ENCODE measurements around the gene SDHAF2. TPM values are rescaled to one million over a fixed set of nuclear protein-coding genes. Genes with fewer than 3 reads are reported as not detected.

The SDHAF2 gene
- total RNA-seq, 4 donors from 2014 or later, result 36.6 to 53.0 (median 48.4) TPM

DNA sequence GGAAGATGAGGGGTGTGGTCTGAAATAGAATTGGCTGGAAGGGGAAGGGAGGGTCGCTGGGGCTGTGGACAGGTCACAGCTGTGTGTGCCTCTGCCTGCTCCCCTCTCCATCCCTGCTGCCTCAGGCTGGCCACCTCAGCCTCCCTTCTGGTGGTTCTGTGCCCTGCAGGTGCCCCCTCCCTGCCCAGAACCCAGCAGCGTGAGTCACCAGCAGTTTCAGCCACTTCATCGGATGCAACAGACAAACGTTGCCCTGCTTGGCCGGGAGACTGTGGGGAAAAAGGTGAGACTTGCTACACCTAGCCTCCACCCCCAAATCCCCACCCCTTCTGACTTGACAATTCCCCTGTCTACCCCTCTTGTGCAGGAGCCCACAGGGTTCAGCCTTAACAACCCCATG is 56.9 kb downstream of the SDHAF2 start:
- H3K27me3 ChIP-seq, result no peaks in the 10 kb centered on the region
- H3K4me3 ChIP-seq, result no peak overlapping the region
- no peaks in the 10 kb centered on the region for H3K36me3 ChIP-seq
- no peak for DNase-seq (ENCODE audit: low spot score in 2 of 2)
- no peaks in the 10 kb centered on the region for H3K9me3 ChIP-seq
- no peak overlapping the region for H3K27ac ChIP-seq
- WGBS, result 81% methylated on average over 5 of the region's 5 CpGs
- H3K4me1 ChIP-seq, result peaks cover 18% of the 10 kb centered on the region
- no peak for TF ChIP-seq POLR2A (IDR thresholded peaks at IDR 0.05)

DNA sequence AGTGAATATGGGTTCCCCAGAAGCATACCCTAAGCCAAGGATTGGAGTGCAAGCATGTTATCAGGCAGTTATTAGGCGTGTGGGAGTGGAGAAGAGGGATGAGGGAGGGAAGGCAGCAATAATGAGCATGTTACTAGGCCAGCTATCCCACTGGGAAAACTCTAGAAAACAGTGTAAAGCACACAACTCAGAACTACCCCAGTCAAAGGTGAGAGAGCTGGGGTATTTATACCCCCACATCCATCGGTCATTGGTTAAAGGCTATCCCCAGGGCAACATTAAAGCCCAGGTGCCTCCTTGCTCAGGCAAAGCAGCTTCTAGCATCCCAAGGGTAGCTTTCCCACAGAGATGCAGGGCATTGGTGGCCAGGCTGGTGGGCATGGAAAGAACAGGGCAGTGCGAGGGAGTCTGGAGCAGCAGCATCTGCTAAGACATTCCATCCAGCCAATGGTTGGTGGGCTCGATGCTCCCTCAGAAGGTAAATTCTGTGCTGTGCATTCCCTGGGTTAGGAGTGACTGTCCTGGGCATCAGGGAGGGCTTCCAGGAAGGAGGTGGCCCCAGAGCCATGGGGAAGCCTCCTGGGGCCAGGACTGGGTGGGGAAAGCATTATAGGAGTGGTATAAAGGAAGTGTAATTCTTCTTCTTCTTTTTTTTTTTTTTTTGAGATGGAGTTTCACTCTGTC is 57.6 kb downstream of the SDHAF2 start:
- Histone ChIP-seq H3K36me3 (no peaks in the 10 kb centered on the region), H3K27me3 (no peaks in the 10 kb centered on the region), H3K4me3 (no peak overlapping the region), H3K4me1 (peaks cover 18% of the 10 kb centered on the region), H3K9me3 (no peaks in the 10 kb centered on the region), H3K27ac (no peak overlapping the region)
- TF ChIP-seq POLR2A (IDR thresholded peaks at IDR 0.05) (no peak), EP300 (IDR thresholded peaks at IDR 0.05) (no peak), POLR2AphosphoS5 (IDR thresholded peaks at IDR 0.05) (no peak)
- TF ChIP-seq, protein P1, sequence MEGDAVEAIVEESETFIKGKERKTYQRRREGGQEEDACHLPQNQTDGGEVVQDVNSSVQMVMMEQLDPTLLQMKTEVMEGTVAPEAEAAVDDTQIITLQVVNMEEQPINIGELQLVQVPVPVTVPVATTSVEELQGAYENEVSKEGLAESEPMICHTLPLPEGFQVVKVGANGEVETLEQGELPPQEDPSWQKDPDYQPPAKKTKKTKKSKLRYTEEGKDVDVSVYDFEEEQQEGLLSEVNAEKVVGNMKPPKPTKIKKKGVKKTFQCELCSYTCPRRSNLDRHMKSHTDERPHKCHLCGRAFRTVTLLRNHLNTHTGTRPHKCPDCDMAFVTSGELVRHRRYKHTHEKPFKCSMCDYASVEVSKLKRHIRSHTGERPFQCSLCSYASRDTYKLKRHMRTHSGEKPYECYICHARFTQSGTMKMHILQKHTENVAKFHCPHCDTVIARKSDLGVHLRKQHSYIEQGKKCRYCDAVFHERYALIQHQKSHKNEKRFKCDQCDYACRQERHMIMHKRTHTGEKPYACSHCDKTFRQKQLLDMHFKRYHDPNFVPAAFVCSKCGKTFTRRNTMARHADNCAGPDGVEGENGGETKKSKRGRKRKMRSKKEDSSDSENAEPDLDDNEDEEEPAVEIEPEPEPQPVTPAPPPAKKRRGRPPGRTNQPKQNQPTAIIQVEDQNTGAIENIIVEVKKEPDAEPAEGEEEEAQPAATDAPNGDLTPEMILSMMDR (IDR thresholded peaks at IDR 0.05), result no peak
- no peak for DNase-seq (ENCODE audit: low spot score in 2 of 2)
- 99% methylated on average over 4 of the region's 4 CpGs for WGBS

DNA sequence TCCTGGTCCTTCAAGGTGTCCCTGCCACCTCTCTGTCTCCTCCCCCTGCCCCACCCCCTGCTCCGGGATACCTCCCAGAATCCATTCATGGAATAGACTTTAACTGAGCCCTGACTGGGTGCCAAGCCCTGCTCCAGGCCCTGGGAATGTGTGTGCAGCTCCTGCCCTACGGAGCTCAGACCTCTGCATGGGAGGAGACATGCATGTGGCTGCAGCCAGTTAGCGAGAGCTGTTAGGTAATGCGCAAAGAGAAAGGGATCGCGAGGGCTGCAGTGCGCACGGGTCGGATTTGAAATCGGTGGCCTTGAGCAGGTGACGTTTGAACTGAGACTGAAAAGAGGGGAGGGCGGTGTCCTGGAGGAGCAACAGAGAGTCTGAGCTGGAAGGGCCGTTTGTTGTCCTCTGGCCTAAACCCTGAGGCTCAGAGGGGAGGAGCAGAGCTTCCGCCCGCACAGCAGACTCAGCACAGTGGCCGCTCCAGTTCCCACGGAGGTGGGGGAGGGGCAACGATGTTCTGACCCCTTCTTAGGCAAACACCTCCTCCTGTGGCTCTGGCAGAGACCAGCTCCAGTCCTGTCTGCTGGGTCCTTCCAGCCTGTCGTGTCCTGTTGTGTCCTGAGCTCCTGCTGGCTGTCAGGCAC is 58.8 kb downstream of the SDHAF2 start:
- Histone ChIP-seq H3K9me3 (no peaks in the 10 kb centered on the region), H3K4me1 (peaks cover 18% of the 10 kb centered on the region), H3K36me3 (no peaks in the 10 kb centered on the region), H3K4me3 (peak overlapping the region; percentile 10), H3K27ac (peak overlapping the region; percentile 24), H3K27me3 (no peaks in the 10 kb centered on the region)
- TF ChIP-seq POLR2A (IDR thresholded peaks at IDR 0.05) (no peak), EP300 (IDR thresholded peaks at IDR 0.05) (no peak), POLR2AphosphoS5 (IDR thresholded peaks at IDR 0.05) (no peak)
- TF ChIP-seq, protein P1 (IDR thresholded peaks at IDR 0.05), result no peak
- no peak for DNase-seq (ENCODE audit: low spot score in 2 of 2)
- WGBS, result 29% methylated on average over 19 of the region's 19 CpGs

DNA sequence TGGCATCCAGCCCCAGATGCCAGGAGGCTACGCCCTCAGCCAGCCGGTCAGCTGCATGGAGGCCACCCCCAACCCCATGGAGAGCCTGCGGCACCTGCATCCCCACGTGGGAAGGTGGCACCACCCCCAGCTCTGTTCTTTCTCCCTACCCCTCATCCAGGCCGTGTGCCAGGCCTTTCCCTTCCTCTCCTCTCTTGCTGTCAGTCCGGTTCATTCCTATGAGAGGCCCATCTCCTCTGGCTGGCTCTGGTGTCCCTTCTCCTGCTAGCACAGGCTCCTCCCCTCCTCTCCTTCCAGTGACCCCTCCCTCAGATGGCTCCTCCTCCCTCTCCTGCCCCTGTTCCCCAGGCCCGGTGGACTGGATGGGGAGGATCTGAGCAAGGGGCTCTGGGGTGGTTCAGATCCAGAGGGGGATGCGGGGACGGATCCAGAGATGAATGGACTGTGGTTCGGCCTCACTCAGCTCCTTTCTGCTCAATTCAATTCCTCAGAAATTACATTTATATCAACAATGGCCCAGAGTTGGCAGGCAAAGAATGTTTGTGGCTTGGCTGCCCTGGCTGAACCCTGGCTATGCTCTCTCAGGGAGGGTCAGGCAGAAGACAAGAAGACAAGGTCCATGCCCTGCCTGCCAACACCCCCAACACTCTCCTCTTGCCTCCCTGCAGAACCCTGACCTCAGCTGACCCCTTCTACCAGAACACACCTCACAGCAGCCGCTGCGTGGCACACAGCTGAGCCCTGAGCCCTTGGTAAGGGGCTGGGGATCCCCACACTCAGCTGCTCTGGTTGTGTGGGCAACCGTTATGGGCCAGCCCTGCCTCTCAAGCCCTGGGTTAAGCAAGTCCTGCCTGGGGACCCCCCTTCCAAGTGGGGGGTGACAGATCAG is 60.2 kb downstream of the SDHAF2 start:
- H3K36me3 ChIP-seq, result no peaks in the 10 kb centered on the region
- H3K4me3 ChIP-seq, result no peak overlapping the region
- no peaks in the 10 kb centered on the region for H3K27me3 ChIP-seq
- no peaks in the 10 kb centered on the region for H3K9me3 ChIP-seq
- H3K4me1 ChIP-seq, result peaks cover 18% of the 10 kb centered on the region
- TF ChIP-seq, protein P1 (IDR thresholded peaks at IDR 0.05), result no peak
- TF ChIP-seq POLR2A (IDR thresholded peaks at IDR 0.05) (no peak), POLR2AphosphoS5 (IDR thresholded peaks at IDR 0.05) (no peak), EP300 (IDR thresholded peaks at IDR 0.05) (no peak)
- 61% methylated on average over 8 of the region's 13 CpGs for WGBS
- no peak overlapping the region for H3K27ac ChIP-seq
- no peak for DNase-seq (ENCODE audit: low spot score in 2 of 2)

DNA sequence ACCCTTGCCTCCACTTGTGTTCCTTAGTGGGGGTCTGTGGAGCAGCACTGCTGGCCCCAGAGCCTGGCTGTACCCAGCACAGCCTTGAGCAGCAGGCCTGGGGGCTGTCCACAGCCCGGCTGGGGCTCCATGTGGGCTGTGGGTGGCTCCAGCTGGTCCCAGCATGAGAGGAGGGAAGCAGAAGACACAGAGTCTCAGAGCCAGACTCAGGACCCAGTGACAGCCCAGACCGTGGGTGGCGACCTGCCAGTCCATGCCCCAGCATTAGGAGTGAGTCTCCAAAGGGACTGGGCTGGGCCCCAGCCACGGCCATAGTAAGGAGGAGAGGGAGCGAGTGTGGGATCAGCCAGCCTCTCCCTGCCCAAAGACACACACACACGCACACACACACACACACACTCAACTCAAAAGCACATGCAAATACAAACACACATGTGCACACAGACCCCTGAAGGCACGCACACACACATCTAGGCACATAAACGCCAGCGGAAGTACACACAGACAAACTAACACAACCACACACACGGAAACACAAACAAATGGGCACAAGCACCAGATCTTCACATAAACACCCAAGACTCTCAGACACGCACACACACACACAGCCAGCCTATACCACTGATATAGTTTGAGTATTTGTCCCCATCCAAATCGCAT is 61.9 kb downstream of the SDHAF2 start:
- H3K9me3 ChIP-seq, result no peaks in the 10 kb centered on the region
- H3K4me1 ChIP-seq, result peaks cover 18% of the 10 kb centered on the region
- TF ChIP-seq POLR2A (IDR thresholded peaks at IDR 0.05), result no peak
- no peak for TF ChIP-seq EP300 (IDR thresholded peaks at IDR 0.05)
- TF ChIP-seq POLR2AphosphoS5 (IDR thresholded peaks at IDR 0.05), result no peak
- TF ChIP-seq, protein P1 (IDR thresholded peaks at IDR 0.05), result no peak
- no peak overlapping the region for H3K4me3 ChIP-seq
- no peak for DNase-seq (ENCODE audit: low spot score in 2 of 2)
- no peaks in the 10 kb centered on the region for H3K36me3 ChIP-seq
- H3K27ac ChIP-seq, result no peak overlapping the region
- no peaks in the 10 kb centered on the region for H3K27me3 ChIP-seq
- WGBS, result 79% methylated on average over 12 of the region's 12 CpGs
